Keratinocyte (primary cell): ENCODE results near the gene TMEM59L. TPM values are rescaled to one million over a fixed set of nuclear protein-coding genes. Genes with fewer than 3 reads are reported as not detected.

Source experiments
- DNase-seq: peaks from one replicate; pipeline ENCODE4 v3.0.0-alpha.2; 2011; ENCODE audit warnings: low read depth, missing footprints, low spot score
- FAIRE-seq: peaks from 2 replicates; lab custom pipeline; 2011; peaks lifted over from hg19 to GRCh38; lab: Jason Lieb, UNC
- H2AFZ ChIP-seq: 2 replicates; pipeline ENCODE4 v1.6.0; 2012; ENCODE audit warnings: low read length, control low read depth, inconsistent platforms; ENCODE audit not compliant: control insufficient read depth
- H3K27ac ChIP-seq: 2 replicates; pipeline ENCODE4 v1.5.1; 2011; ENCODE audit warnings: low read length; ENCODE audit not compliant: control insufficient read depth, insufficient read depth
- H3K27me3 ChIP-seq: 3 replicates; pipeline ENCODE4 v1.6.0; 2011; ENCODE audit warnings: low read length; ENCODE audit not compliant: control insufficient read depth, insufficient read depth; ENCODE audit errors: extremely low read depth
- H3K36me3 ChIP-seq, 2 experiments: 2 replicates in 1 of 2; 3 replicates in 1 of 2; pipeline ENCODE4 v1.5.1; 2011; ENCODE audit warnings: low read length in 2 of 2, mild to moderate bottlenecking in 1 of 2; ENCODE audit not compliant: control insufficient read depth in 2 of 2, insufficient read depth in 2 of 2; ENCODE audit errors: extremely low read depth in 1 of 2
- H3K4me1 ChIP-seq: 3 replicates; pipeline ENCODE4 v1.5.1; 2011; ENCODE audit warnings: low read length; ENCODE audit not compliant: control insufficient read depth, insufficient read depth; ENCODE audit errors: extremely low read depth
- H3K4me2 ChIP-seq: 3 replicates; pipeline ENCODE4 v1.6.0; 2011; ENCODE audit warnings: low read depth, low read length; ENCODE audit not compliant: control insufficient read depth, insufficient read depth; ENCODE audit errors: extremely low read depth
- H3K4me3 ChIP-seq, 3 experiments: fragments of 200-600 bp in 1 of 3; sonication (generic) in 1 of 3; 2 replicates in 2 of 3; 3 replicates in 1 of 3; pipeline ENCODE4 v1.5.1; 2011 to 2016; ENCODE audit warnings: low read length in 3 of 3, mild to moderate bottlenecking in 3 of 3, control low read depth in 2 of 3, inconsistent platforms in 1 of 3, low read depth in 1 of 3, mixed read lengths in 1 of 3, mixed run types in 1 of 3, moderate library complexity in 1 of 3; ENCODE audit not compliant: control insufficient read depth in 2 of 3, insufficient read depth in 2 of 3; ENCODE audit errors: extremely low read depth in 1 of 3
- H3K79me2 ChIP-seq: 2 replicates; pipeline ENCODE4 v1.6.0; 2012; ENCODE audit warnings: low read length; ENCODE audit not compliant: control insufficient read depth, insufficient read depth
- H3K9ac ChIP-seq: 3 replicates; pipeline ENCODE4 v1.6.0; 2011; ENCODE audit warnings: low read length; ENCODE audit not compliant: control insufficient read depth, insufficient read depth; ENCODE audit errors: extremely low read depth
- H3K9me1 ChIP-seq: 3 replicates; pipeline ENCODE4 v1.6.0; 2011; ENCODE audit warnings: low read length; ENCODE audit not compliant: control insufficient read depth, insufficient read depth; ENCODE audit errors: extremely low read depth
- H3K9me3 ChIP-seq: 2 replicates; pipeline ENCODE4 v1.5.1; 2012; ENCODE audit warnings: low read depth, low read length; ENCODE audit not compliant: control insufficient read depth
- H4K20me1 ChIP-seq: 3 replicates; pipeline ENCODE4 v1.6.0; 2011; ENCODE audit warnings: low read length; ENCODE audit not compliant: control insufficient read depth, insufficient read depth; ENCODE audit errors: extremely low read depth
- CTCF ChIP-seq, 3 experiments: IDR thresholded peaks in 1 of 3; conservative IDR thresholded peaks in 1 of 3; optimal IDR thresholded peaks in 1 of 3; 2 replicates in 2 of 3; 3 replicates in 1 of 3; pipeline versions ENCODE3 to v1.5.1; 2011; ENCODE audit warnings: low read length in 3 of 3, mild to moderate bottlenecking in 3 of 3, moderate library complexity in 2 of 3, control low read depth in 1 of 3, inconsistent platforms in 1 of 3; ENCODE audit not compliant: insufficient read depth in 2 of 3; ENCODE audit errors: extremely low read depth in 1 of 3
- EZH2 ChIP-seq: IDR thresholded peaks from one replicate; pipeline ENCODE4 v1.6.1; 2012; ENCODE audit warnings: inconsistent platforms, mild to moderate bottlenecking, low read length, moderate library complexity
- dilution Hi-C: fragments of 300-500 bp; cut with MboI; formaldehyde crosslinking; loops from one replicate; pipeline ENCODE4 v1.7.0; 2020; ENCODE audit warnings: low sequenced_read_pairs; ENCODE audit not compliant: extremely low pct_ligation_motif_present
- polyA plus RNA-seq, 5 experiments: library from polyadenylated mRNA; depleted of rRNA in 3 of 5; stranded (reverse) in 3 of 5; stranded (forward) in 1 of 5; unstranded in 1 of 5; fragments of >200 nt; gene quantifications; 1 replicate in 1 of 5; 2 replicates in 3 of 5; 3 replicates in 1 of 5; pipeline versions ENCODE4 v1.2.1 to v1.2.3, GENCODE V29; 2011 to 2012; ENCODE audit warnings: missing spikeins in 2 of 5, low read depth in 1 of 5, low replicate concordance in 1 of 5

The TMEM59L gene
- polyA plus RNA-seq, 1 donor (not counting 4 experiments of a cell fraction or from before 2014, with no cell fraction given): not detected

DNA sequence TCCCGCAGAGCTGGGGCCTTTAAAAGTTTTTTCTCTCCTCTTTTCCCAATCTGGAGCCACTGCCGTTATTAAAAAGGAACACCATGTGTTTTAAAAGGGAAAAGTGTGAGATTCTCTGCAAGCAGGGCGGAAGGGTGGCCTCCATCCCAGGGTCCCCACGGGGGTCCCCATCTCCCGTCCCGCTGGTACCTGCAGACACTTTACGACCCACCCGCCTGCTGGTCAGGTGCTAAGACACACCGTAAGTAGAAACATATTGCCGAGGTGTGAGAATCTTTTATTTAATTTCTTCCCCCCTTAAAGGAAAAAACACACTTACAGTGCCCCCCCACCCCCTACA is 7.9 kb upstream of the TMEM59L start:
- Histone ChIP-seq H3K79me2 (no peaks in the 10 kb centered on the region), H3K9me1 (no peaks in the 10 kb centered on the region), H4K20me1 (no peaks in the 10 kb centered on the region), H3K9ac (no peak overlapping the region), H3K36me3 (no peaks in the 10 kb centered on the region), H3K4me1 (peaks cover 8% of the 10 kb centered on the region), H2AFZ (no peak overlapping the region), H3K27me3 (peaks cover 44% of the 10 kb centered on the region), H3K4me2 (no peak overlapping the region), H3K4me3 (no peak overlapping the region), H3K27ac (no peak overlapping the region), H3K9me3 (no peaks in the 10 kb centered on the region)
- DNase-seq (no peak), FAIRE-seq (no peak)
- no peak for TF ChIP-seq CTCF (optimal IDR thresholded peaks at IDR 0.05 in 1 of 3, IDR thresholded peaks at IDR 0.05 in 1 of 3, conservative IDR thresholded peaks at IDR 0.05 in 1 of 3; ENCODE audit: extremely low read depth in 1 of 3, insufficient read depth in 2 of 3, low read length in 3 of 3)
- no peak for TF ChIP-seq EZH2
- dilution Hi-C loops: no loop called here

DNA sequence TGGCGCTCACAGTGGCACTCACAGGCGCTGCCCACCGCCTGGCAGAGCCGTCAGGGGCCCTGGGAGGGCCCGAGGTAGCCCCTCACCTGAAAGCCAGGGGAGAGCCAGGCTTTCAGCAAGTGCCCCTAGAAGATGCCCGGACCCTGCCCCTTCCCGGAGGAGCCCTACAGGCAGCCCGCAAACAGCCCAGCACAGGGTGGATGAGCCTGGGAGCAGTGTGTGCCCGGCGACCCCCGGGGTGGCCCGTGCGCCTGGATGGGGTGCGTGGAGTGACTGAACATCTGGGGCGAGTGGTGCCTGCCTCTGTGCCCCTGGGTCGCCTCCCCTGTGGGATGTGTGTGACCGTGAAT is 7.5 kb upstream of the TMEM59L start:
- no peak overlapping the region for H3K27ac ChIP-seq
- no peak for DNase-seq
- H3K4me1 ChIP-seq: peaks cover 8% of the 10 kb centered on the region
- H3K9me3 ChIP-seq: no peaks in the 10 kb centered on the region
- no peak for TF ChIP-seq EZH2
- TF ChIP-seq CTCF (optimal IDR thresholded peaks at IDR 0.05 in 1 of 3, IDR thresholded peaks at IDR 0.05 in 1 of 3, conservative IDR thresholded peaks at IDR 0.05 in 1 of 3; ENCODE audit: extremely low read depth in 1 of 3, insufficient read depth in 2 of 3, low read length in 3 of 3): no peak
- no peak overlapping the region for H3K4me2 ChIP-seq
- H2AFZ ChIP-seq: no peak overlapping the region
- no peak overlapping the region for H3K4me3 ChIP-seq
- no peak for FAIRE-seq
- H3K79me2 ChIP-seq: no peaks in the 10 kb centered on the region
- no peaks in the 10 kb centered on the region for H4K20me1 ChIP-seq
- no peaks in the 10 kb centered on the region for H3K36me3 ChIP-seq
- H3K9me1 ChIP-seq: no peaks in the 10 kb centered on the region
- dilution Hi-C loops: no loop called here
- peaks cover 48% of the 10 kb centered on the region for H3K27me3 ChIP-seq
- no peak overlapping the region for H3K9ac ChIP-seq
